ENCODE results near the gene BACH2. TPM values are rescaled to one million over a fixed set of nuclear protein-coding genes. Genes with fewer than 3 reads are reported as not detected.
"Not testable (repeated sequence)": the region's sequence is repeated elsewhere in the genome, so short reads cannot be mapped to it uniquely, and the experiment has no call there.

Gene BACH2
- total RNA-seq, result 4.3 TPM

DNA sequence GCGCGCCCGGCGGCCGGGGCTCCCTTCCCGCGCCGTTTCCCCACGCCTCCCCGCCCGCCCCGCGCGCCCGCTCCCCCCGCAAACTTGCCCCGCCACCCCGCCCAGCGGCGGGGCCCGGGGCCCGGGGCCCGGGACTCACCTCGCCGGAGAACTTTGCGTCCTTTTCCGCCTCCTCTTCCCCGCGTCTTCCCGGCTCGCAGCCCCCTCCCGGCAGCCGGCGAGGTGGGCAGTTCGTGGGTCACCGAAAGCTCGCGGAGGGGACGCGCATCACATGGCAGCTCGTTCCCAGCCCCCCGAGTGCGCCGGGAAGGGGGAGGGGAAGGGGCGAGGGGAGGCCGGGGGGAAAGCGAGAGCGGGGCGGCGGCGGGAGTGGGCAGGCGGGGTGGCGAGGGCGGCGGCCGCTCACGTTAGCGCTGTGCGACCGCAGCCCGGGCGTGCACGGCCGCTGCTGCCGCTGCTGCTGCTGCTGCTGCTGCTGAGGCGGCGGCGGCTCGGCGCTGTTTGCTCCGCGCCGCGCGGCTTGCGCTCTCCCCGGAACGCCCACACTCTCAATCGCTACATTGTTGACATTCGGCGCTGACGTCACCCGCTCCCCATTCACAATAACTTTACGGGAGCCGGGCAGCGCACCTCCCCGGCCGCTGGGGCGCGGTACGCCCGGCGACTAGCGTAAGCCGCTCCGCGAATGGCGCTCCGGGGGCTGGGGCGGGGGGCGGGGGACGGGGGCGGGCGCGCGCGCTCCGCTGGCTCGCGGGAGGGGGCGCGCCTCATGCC is at the start of gene BACH2:
Gene BACH2 (minus strand): TSS at position 503 of the 774 bp plus-strand sequence. CDS start 287,999 bp downstream, outside the sequence.
- peak; percentile 84 for DNase-seq (ENCODE audit: low spot score)

DNA sequence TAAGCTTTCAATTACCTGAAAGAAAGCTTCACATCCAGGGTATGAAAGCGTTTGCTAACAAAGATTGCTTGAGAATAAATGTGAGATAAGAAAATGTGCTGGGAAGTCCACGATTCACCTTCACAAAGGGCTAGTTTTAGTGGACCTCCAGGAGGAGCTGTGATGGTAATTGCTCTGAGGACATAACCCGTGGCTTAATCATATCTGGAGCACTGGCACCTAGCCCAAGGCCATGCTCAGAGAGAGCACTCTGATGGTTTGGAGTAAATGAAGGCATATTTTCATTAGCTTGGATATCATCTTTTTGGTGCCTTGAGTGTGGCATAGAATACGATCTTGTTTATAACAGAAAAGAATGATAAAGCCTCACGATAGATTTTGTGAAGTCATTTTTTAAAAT is 46.9 kb upstream of the BACH2 start:
- DNase-seq (ENCODE audit: low spot score), result no peak

GRCh38 chr6:90338409-90338808 is 41.8 kb upstream of the BACH2 start:
- no peak for DNase-seq (ENCODE audit: low spot score)

DNA sequence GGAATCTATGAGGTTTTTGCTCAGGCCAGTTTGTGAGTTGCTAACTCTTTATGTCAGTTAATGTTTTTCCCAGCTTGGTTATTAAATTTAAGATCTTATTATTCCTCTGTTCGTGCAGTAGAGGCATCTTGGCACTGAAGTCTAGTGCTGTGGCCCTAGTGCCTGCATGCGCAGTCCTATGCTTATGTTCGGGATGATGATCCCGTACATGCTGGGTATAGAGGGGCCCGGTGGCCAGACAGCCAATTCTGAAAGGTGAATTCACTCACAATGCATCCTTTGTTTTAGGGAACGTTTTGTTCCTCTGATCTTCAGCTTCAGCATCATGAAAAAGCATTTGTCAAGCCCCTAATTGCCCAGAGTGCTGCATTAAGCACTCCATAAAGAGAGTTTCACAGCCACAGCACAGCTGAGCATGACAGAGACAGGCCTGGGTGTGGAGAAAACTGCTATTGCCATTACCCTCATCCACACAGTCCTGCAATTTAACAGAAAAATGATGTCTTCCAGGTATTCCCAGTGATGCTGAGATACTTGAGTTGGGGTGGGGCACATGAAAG is 39.8 kb upstream of the BACH2 start:
- no peak for DNase-seq (ENCODE audit: low spot score)

GRCh38 chr6:90333928-90334327 is 37.3 kb upstream of the BACH2 start:
- no peak for DNase-seq (ENCODE audit: low spot score)

GRCh38 chr6:90332978-90333543 is 36.4 kb upstream of the BACH2 start:
- DNase-seq (ENCODE audit: low spot score), result not testable (repeated sequence)

GRCh38 chr6:90329386-90330077 is 32.9 kb upstream of the BACH2 start:
- DNase-seq (ENCODE audit: low spot score), result no peak

- no peak for DNase-seq (ENCODE audit: low spot score)
Observed at GRCh38 chr6:90328004-90328403, 31.4 kb upstream of the BACH2 start.

- DNase-seq (ENCODE audit: low spot score), result no peak
Observed at GRCh38 chr6:90326404-90327057, 29.9 kb upstream of the BACH2 start.

DNA sequence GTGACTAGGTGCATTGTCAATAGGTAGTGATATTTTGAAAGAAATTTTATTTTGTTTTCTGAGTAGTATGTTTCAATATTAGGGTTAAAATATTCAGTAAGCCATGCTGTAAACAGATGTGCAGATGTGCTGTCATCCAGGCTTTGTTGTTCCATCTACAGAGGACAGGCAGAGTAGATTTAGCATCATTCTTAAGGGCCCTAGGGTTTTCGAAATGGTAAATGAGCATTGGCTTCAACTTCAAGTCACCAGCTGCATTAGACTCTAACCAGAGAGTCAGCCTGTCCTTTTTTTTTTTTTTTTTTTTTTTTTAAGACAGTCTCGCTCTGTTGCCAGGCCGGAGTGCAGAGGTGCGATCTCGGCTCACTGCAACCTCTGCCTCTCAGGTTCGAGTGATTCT is 27.1 kb upstream of the BACH2 start:
- DNase-seq (ENCODE audit: low spot score), result no peak

DNA sequence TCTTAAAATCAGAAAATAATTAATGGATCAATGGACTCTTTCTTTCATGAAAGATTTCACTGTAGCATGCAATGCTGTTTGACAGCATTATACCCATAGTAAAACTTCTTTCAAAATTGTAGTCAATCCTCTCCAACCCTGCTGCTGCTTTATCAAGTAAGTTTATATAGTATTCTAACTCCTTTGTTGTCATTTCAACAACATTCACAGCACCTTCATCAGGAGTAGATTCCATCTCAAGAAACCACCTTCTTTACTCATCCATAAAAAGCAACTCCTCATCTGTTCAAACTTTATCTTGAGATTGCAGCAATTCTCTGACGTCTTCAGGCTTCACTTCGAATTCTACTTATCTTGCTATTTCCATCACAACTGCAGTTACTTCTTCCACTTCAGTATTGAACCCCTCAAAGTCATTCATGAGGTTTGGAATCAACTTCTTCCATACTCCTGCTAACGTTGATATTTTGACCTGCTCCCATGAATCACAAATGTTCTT is 26.4 kb upstream of the BACH2 start:
- no peak for DNase-seq (ENCODE audit: low spot score)

- DNase-seq (ENCODE audit: low spot score), result no peak
Observed at GRCh38 chr6:90319979-90320685, 23.5 kb upstream of the BACH2 start.

GRCh38 chr6:90319044-90319443 is 22.4 kb upstream of the BACH2 start:
- no peak for DNase-seq (ENCODE audit: low spot score)

DNA sequence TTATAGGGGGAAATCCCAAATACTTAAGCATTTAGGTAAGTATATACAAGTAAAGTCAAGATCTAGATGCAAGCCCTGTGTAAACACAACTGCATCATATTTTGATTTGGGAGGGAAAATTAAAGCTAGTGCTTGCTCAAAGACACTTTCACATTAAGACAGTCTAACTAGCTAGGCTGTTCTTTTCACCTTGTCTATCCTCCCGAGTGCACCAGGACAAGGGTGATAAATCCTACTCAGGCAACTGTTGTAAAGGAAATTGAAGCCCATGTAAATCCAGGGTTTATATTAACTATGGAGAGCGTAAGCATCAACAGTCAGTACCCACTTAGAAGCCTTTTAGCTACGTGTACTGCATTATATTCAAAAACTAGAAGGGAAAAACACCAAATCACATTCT is 19.3 kb upstream of the BACH2 start:
- DNase-seq (ENCODE audit: low spot score), result no peak

GRCh38 chr6:90315354-90315950 is 18.8 kb upstream of the BACH2 start:
- DNase-seq (ENCODE audit: low spot score), result no peak

- no peak for DNase-seq (ENCODE audit: low spot score)
Observed at GRCh38 chr6:90314514-90314913, 17.9 kb upstream of the BACH2 start.

GRCh38 chr6:90311569-90311968 is 14.9 kb upstream of the BACH2 start:
- no peak for DNase-seq (ENCODE audit: low spot score)

DNA sequence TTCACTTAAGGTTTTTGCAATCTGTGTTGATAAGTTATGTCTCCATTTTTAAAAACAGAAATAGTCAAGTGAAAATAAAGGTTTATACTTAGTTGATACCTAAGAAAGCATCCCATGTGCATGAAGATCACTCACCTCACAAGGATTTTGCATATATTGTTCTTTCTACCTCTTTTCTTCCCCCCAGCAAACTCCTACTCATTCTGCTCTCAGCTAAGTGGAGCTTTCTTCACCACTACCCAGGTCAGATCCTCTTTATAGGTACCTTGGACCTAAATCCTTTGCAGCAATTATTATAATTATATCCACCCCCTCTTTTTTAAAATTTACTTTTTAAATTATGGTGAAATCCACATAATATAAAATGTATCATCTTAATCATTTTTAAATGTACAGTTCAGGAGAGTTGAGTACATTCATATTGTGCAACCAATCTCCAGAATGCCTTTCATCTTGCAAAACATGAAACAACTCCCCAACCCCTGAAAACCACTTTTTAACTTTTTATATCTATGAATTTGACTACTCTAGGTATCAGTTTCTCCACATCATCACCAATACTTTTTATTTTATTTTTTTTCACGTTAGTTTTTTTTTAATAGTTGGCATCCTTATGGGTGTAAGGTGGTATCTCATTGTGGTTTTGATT is 9.3 kb upstream of the BACH2 start:
- no peak for DNase-seq (ENCODE audit: low spot score)

DNA sequence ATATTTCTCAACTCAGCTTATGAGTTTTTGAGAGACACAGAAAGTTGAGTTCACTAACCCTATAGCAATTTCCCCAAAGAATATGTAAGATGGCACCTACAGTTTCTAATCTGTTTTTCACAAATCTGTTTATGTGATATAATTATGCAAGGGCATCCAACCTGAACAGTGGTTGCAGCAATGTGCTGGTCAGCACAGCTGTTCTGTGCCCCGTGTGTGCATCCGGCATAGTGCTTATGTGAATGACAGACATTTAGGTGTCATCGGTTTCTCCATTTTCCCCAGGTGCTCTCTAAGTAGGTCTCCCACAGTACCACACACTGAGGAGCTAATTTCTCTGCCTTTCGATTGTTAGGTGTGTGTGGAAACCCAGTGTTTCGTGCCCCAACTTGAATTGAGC is 7.7 kb upstream of the BACH2 start:
- no peak for DNase-seq (ENCODE audit: low spot score)

GRCh38 chr6:90303039-90303438 is 6.4 kb upstream of the BACH2 start:
- no peak for DNase-seq (ENCODE audit: low spot score)

All from ureter (tissue), 1 donor.